ENCODE results near the gene STK32B. TPM values are rescaled to one million over a fixed set of nuclear protein-coding genes. Genes with fewer than 3 reads are reported as not detected.

The STK32B gene
- total RNA-seq, 2 donors from 2014 or later, result 0.09 to 7.3 TPM

DNA sequence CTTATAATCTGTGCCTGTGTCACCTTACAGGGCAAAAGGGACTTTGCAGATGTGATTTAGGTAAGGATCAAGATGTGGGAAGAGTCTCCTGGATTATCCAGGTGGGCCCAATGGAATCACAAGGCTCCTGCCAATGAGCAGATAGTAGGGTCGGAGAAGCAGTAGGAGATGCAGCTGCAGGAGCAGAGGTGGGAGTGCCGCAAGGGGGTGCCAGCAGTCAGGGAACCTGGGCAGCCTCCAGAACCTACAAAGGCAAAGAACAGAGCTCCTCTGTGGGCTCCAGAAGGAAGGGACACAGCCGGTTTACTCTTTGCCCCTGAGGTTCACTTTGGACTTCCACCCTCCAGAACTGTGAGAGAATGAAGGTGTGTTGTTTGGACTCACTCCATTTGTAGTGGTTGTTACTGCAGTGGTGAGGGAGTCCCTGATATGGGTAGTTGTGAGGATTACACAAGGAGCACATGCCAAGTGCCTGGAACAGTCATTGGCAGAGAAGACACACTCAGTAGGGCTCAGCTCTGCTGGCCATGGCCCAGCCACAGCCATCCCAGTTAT, 338.6 kb downstream of the STK32B start:
- intact Hi-C loops (cut with DNase I), result no loop called here
- H3K36me3 ChIP-seq, result no peaks in the 10 kb centered on the region
- WGBS, result 43% methylated on average over 3 of the region's 3 CpGs

DNA sequence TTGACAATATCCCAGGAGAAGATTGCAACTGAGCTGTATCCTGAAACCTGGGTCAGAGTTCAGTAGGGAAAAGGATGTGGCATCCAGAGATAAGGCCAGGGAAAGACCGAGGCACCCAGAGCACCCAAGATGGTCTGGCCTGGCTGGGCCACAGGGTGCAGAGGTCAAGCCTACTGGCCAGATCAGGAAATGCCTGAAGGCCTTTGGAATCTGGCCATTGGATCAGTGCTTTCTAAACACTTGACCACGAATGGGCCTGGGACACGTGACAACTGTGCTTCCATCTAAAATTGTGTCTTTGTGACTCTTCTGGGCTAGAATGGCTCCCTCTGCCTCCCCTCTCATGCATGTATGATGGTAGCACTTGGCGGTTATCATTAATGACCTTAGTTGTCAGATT, 340.2 kb downstream of the STK32B start:
- WGBS, result 79% methylated on average over 4 of the region's 4 CpGs
- Histone ChIP-seq H3K27me3 (replicated peaks; ENCODE audit: insufficient read depth) (no peaks in the 10 kb centered on the region), H3K4me3 (no peak overlapping the region), H3K27ac (no peak overlapping the region), H3K36me3 (no peaks in the 10 kb centered on the region), H3K9me3 (no peaks in the 10 kb centered on the region), H3K4me1 (replicated peaks) (no peaks in the 10 kb centered on the region)
- TF ChIP-seq, protein P1, sequence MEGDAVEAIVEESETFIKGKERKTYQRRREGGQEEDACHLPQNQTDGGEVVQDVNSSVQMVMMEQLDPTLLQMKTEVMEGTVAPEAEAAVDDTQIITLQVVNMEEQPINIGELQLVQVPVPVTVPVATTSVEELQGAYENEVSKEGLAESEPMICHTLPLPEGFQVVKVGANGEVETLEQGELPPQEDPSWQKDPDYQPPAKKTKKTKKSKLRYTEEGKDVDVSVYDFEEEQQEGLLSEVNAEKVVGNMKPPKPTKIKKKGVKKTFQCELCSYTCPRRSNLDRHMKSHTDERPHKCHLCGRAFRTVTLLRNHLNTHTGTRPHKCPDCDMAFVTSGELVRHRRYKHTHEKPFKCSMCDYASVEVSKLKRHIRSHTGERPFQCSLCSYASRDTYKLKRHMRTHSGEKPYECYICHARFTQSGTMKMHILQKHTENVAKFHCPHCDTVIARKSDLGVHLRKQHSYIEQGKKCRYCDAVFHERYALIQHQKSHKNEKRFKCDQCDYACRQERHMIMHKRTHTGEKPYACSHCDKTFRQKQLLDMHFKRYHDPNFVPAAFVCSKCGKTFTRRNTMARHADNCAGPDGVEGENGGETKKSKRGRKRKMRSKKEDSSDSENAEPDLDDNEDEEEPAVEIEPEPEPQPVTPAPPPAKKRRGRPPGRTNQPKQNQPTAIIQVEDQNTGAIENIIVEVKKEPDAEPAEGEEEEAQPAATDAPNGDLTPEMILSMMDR (IDR thresholded peaks at IDR 0.05), result no peak
- TF ChIP-seq POLR2AphosphoS5 (IDR thresholded peaks at IDR 0.05), result no peak
- TF ChIP-seq POLR2A (IDR thresholded peaks at IDR 0.05), result no peak
- intact Hi-C loops (cut with DNase I), result no loop called here
- DNase-seq (ENCODE audit: low spot score), result no peak

More for the DNA sequence above, 338.6 kb downstream of the STK32B start:
- Histone ChIP-seq H3K4me1 (replicated peaks) (no peaks in the 10 kb centered on the region), H3K4me3 (no peak overlapping the region), H3K27ac (no peak overlapping the region), H3K27me3 (replicated peaks; ENCODE audit: insufficient read depth) (no peaks in the 10 kb centered on the region), H3K9me3 (no peaks in the 10 kb centered on the region)
- no peak for DNase-seq (ENCODE audit: low spot score)
- TF ChIP-seq, protein P1 (IDR thresholded peaks at IDR 0.05), result no peak
- TF ChIP-seq POLR2A (IDR thresholded peaks at IDR 0.05), result no peak

DNA sequence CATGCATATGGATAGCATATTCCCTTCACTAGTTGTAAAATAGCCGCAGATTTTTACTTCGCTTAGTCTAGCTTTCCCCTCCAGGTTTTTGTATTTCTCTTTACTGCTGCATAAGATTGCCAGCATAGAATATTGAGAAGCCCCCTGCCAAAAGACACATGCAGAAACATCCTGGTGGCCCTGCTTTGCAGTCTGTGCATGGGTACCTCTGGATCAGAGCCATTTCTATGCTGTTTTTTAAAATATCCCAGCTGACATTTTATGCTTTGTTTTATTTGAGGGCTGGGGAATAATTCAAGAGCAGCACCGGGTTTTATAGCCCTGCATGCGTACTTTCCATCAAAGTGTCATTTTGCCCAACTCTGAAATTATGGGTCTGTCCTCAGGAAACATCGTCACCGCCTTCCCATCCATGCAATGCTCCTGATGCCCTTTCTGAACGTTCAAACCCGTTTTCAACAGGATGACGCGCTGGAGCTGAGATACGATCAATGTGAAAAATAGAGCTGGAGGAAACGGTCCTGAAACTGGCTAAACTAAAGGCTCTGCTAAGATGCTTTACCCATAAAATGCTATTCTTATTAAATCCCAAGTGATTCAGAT, 342.7 kb downstream of the STK32B start:
- Histone ChIP-seq H3K27me3 (replicated peaks; ENCODE audit: insufficient read depth) (no peaks in the 10 kb centered on the region), H3K36me3 (no peaks in the 10 kb centered on the region), H3K9me3 (no peaks in the 10 kb centered on the region), H3K4me3 (no peak overlapping the region), H3K27ac (no peak overlapping the region), H3K4me1 (replicated peaks) (no peaks in the 10 kb centered on the region)
- TF ChIP-seq POLR2AphosphoS5 (IDR thresholded peaks at IDR 0.05) (no peak), POLR2A (IDR thresholded peaks at IDR 0.05) (no peak)
- TF ChIP-seq, protein P1 (IDR thresholded peaks at IDR 0.05), result no peak
- WGBS, result 47% methylated on average over 12 of the region's 12 CpGs
- intact Hi-C loops (cut with DNase I), result no loop called here
- DNase-seq (ENCODE audit: low spot score), result no peak

DNA sequence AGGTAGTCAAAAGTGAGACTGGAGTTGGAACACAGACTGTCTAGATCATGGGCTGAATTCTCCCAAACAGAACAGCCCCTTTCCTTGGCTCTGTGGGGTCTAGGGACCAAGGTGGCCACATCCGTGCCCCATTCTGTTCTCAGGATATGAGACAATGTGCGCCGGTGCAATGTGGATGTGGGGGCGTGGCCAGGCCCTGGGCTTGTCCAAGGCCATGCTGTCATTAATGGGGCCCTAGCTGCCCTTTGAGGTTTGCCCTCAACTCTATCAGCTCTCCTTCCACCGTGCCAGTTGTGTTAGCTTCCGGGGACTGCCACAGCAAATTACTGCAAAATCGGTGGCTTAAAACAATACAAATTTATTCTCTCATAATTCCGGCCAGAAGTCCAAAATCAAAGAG, 344.5 kb downstream of the STK32B start:
- Histone ChIP-seq H3K9me3 (no peaks in the 10 kb centered on the region), H3K27ac (no peak overlapping the region), H3K4me3 (no peak overlapping the region), H3K36me3 (no peaks in the 10 kb centered on the region), H3K27me3 (replicated peaks; ENCODE audit: insufficient read depth) (no peaks in the 10 kb centered on the region), H3K4me1 (replicated peaks) (no peaks in the 10 kb centered on the region)
- TF ChIP-seq POLR2A (IDR thresholded peaks at IDR 0.05) (no peak), POLR2AphosphoS5 (IDR thresholded peaks at IDR 0.05) (no peak)
- TF ChIP-seq, protein P1 (IDR thresholded peaks at IDR 0.05), result no peak
- intact Hi-C loops (cut with DNase I), result no loop called here
- DNase-seq (ENCODE audit: low spot score), result no peak
- 83% methylated on average over 8 of the region's 8 CpGs for WGBS

DNA sequence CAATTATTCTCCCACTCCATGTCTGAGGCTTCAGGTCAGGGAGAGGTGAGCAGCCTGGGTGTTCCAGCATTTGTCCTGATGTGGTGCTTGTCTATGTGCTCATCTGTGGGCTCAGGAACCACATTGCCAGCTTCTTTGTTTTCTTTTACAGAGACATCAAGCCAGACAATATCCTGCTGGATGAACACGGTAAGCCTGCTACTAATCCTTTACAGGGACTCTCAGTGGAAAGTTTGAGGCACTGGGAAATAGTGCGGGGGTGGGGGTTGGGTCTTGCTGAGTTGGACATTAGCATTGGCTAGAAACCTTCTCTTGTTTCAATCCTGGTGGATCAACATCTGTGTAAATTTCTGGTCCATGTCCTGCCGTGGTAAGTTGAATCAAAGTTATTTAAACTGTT, 346.8 kb downstream of the STK32B start:
- no peak overlapping the region for H3K4me3 ChIP-seq
- 49% methylated on average over 3 of the region's 3 CpGs for WGBS
- H3K9me3 ChIP-seq, result no peaks in the 10 kb centered on the region
- H3K4me1 ChIP-seq (replicated peaks), result no peaks in the 10 kb centered on the region
- DNase-seq (ENCODE audit: low spot score), result no peak
- intact Hi-C loops (cut with DNase I), result no loop called here
- TF ChIP-seq POLR2A (IDR thresholded peaks at IDR 0.05) (no peak), POLR2AphosphoS5 (IDR thresholded peaks at IDR 0.05) (no peak)
- TF ChIP-seq, protein P1 (IDR thresholded peaks at IDR 0.05), result no peak
- no peaks in the 10 kb centered on the region for H3K36me3 ChIP-seq
- no peak overlapping the region for H3K27ac ChIP-seq
- no peaks in the 10 kb centered on the region for H3K27me3 ChIP-seq (replicated peaks; ENCODE audit: insufficient read depth)
